IPS-18a (cell line): ENCODE data around the gene SLC34A2.

ENCODE experiments used
- H3K27ac ChIP-seq: one replicate; pipeline ENCODE4 v1.5.1; 2013; ENCODE audit warnings: low read length
- H3K27me3 ChIP-seq: one replicate; pipeline ENCODE4 v1.6.1; 2013; ENCODE audit warnings: mild to moderate bottlenecking, low read length; ENCODE audit not compliant: control insufficient read depth, insufficient read depth
- H3K36me3 ChIP-seq: one replicate; pipeline ENCODE4 v1.6.1; 2013; ENCODE audit warnings: low read depth, low read length; ENCODE audit not compliant: control insufficient read depth
- H3K4me1 ChIP-seq: one replicate; pipeline ENCODE4 v1.6.1; 2013; ENCODE audit warnings: low read depth, low read length; ENCODE audit not compliant: control insufficient read depth
- H3K4me3 ChIP-seq: one replicate; pipeline ENCODE4 v1.5.1; 2013; ENCODE audit warnings: low read length
- H3K9ac ChIP-seq: one replicate; pipeline ENCODE4 v1.6.1; 2013; ENCODE audit warnings: mild to moderate bottlenecking, low read length, moderate library complexity
- H3K9me3 ChIP-seq: one replicate; pipeline ENCODE4 v1.6.1; 2013; ENCODE audit warnings: low read depth, low read length; ENCODE audit not compliant: control insufficient read depth

SLC34A2 gene

GRCh38 chr4:25662306-25662705 is 6.7 kb downstream of the SLC34A2 start:
- Histone ChIP-seq H3K27ac (no peak overlapping the region), H3K27me3 (peaks cover 3% of the 10 kb centered on the region), H3K4me3 (no peak overlapping the region), H3K36me3 (no peaks in the 10 kb centered on the region), H3K9ac (no peak overlapping the region), H3K9me3 (no peaks in the 10 kb centered on the region), H3K4me1 (peaks cover 10% of the 10 kb centered on the region)

GRCh38 chr4:25663781-25664180 is 8.1 kb downstream of the SLC34A2 start:
- Histone ChIP-seq H3K27ac (no peak overlapping the region), H3K4me3 (no peak overlapping the region), H3K4me1 (peaks cover 10% of the 10 kb centered on the region), H3K27me3 (no peaks in the 10 kb centered on the region), H3K9ac (no peak overlapping the region), H3K9me3 (no peaks in the 10 kb centered on the region), H3K36me3 (no peaks in the 10 kb centered on the region)

- no peak overlapping the region for H3K4me3 ChIP-seq
- peaks cover 10% of the 10 kb centered on the region for H3K4me1 ChIP-seq
- no peaks in the 10 kb centered on the region for H3K36me3 ChIP-seq
- no peaks in the 10 kb centered on the region for H3K9me3 ChIP-seq
- no peak overlapping the region for H3K27ac ChIP-seq
- H3K27me3 ChIP-seq, result no peaks in the 10 kb centered on the region
- no peak overlapping the region for H3K9ac ChIP-seq
Measured at GRCh38 chr4:25666031-25666630, 10.5 kb downstream of the SLC34A2 start.

GRCh38 chr4:25667931-25668557 is 12.4 kb downstream of the SLC34A2 start:
- Histone ChIP-seq H3K4me3 (no peak overlapping the region), H3K9me3 (no peaks in the 10 kb centered on the region), H3K27me3 (no peaks in the 10 kb centered on the region), H3K36me3 (no peaks in the 10 kb centered on the region), H3K4me1 (peaks cover 10% of the 10 kb centered on the region), H3K9ac (no peak overlapping the region), H3K27ac (no peak overlapping the region)

- Histone ChIP-seq H3K4me1 (no peaks in the 10 kb centered on the region), H3K9me3 (no peaks in the 10 kb centered on the region), H3K9ac (no peak overlapping the region), H3K27me3 (no peaks in the 10 kb centered on the region), H3K36me3 (no peaks in the 10 kb centered on the region), H3K4me3 (no peak overlapping the region), H3K27ac (no peak overlapping the region)
Measured at GRCh38 chr4:25670991-25671390, 15.3 kb downstream of the SLC34A2 start.

- no peak overlapping the region for H3K9ac ChIP-seq
- H3K4me3 ChIP-seq, result no peak overlapping the region
- H3K27me3 ChIP-seq, result no peaks in the 10 kb centered on the region
- no peaks in the 10 kb centered on the region for H3K36me3 ChIP-seq
- no peaks in the 10 kb centered on the region for H3K9me3 ChIP-seq
- no peak overlapping the region for H3K27ac ChIP-seq
- no peaks in the 10 kb centered on the region for H3K4me1 ChIP-seq
Measured at GRCh38 chr4:25672756-25673155, 17.1 kb downstream of the SLC34A2 start.

GRCh38 chr4:25674386-25674785 is 18.7 kb downstream of the SLC34A2 start:
- Histone ChIP-seq H3K36me3 (no peaks in the 10 kb centered on the region), H3K9ac (no peak overlapping the region), H3K9me3 (no peaks in the 10 kb centered on the region), H3K4me1 (no peaks in the 10 kb centered on the region), H3K27me3 (no peaks in the 10 kb centered on the region), H3K27ac (no peak overlapping the region), H3K4me3 (no peak overlapping the region)

GRCh38 chr4:25676221-25676620 is 20.6 kb downstream of the SLC34A2 start:
- Histone ChIP-seq H3K9ac (no peak overlapping the region), H3K4me3 (no peak overlapping the region), H3K27me3 (no peaks in the 10 kb centered on the region), H3K27ac (no peak overlapping the region), H3K9me3 (no peaks in the 10 kb centered on the region), H3K4me1 (no peaks in the 10 kb centered on the region), H3K36me3 (no peaks in the 10 kb centered on the region)

GRCh38 chr4:25677157-25677556 is 21.5 kb downstream of the SLC34A2 start:
- no peak overlapping the region for H3K27ac ChIP-seq
- H3K9me3 ChIP-seq, result no peaks in the 10 kb centered on the region
- H3K9ac ChIP-seq, result no peak overlapping the region
- no peaks in the 10 kb centered on the region for H3K27me3 ChIP-seq
- H3K4me3 ChIP-seq, result no peak overlapping the region
- no peaks in the 10 kb centered on the region for H3K4me1 ChIP-seq
- H3K36me3 ChIP-seq, result no peaks in the 10 kb centered on the region

- Histone ChIP-seq H3K4me1 (no peaks in the 10 kb centered on the region), H3K4me3 (no peak overlapping the region), H3K9ac (no peak overlapping the region), H3K36me3 (no peaks in the 10 kb centered on the region), H3K9me3 (no peaks in the 10 kb centered on the region), H3K27me3 (no peaks in the 10 kb centered on the region), H3K27ac (no peak overlapping the region)
Measured at GRCh38 chr4:25677943-25678342, 22.3 kb downstream of the SLC34A2 start.

- Histone ChIP-seq H3K27ac (no peak overlapping the region), H3K27me3 (no peaks in the 10 kb centered on the region), H3K4me3 (no peak overlapping the region), H3K36me3 (no peaks in the 10 kb centered on the region), H3K4me1 (no peaks in the 10 kb centered on the region), H3K9ac (no peak overlapping the region), H3K9me3 (peaks cover 2% of the 10 kb centered on the region)
Measured at GRCh38 chr4:25687773-25688172, 32.1 kb downstream of the SLC34A2 start.

- Histone ChIP-seq H3K27me3 (no peaks in the 10 kb centered on the region), H3K27ac (no peak overlapping the region), H3K4me1 (no peaks in the 10 kb centered on the region), H3K9ac (no peak overlapping the region), H3K4me3 (no peak overlapping the region), H3K36me3 (no peaks in the 10 kb centered on the region), H3K9me3 (peaks cover 2% of the 10 kb centered on the region)
Measured at GRCh38 chr4:25694466-25694865, 38.8 kb downstream of the SLC34A2 start.
